Retina (tissue), 1 donor: Measurements from ENCODE around the gene SSH2.
"Not testable (repeated sequence)": the region's sequence is repeated elsewhere in the genome, so short reads cannot be mapped to it uniquely, and the experiment has no call there.

Experiments used
- DNase-seq: peaks from one replicate; pipeline ENCODE4 v3.0.0-alpha.2; 2016

SSH2 gene

GRCh38 chr17:29930409-29931010 lies 482 bp upstream of the SSH2 start:
- DNase-seq = peak; percentile 74

GRCh38 chr17:29929006-29929532 lies 959 bp downstream of the SSH2 start:
- no peak for DNase-seq

- DNase-seq = no peak
Measured at GRCh38 chr17:29927546-29927945, 2.5 kb downstream of the SSH2 start.

GRCh38 chr17:29924786-29925185 lies 5.2 kb downstream of the SSH2 start:
- DNase-seq = no peak

- DNase-seq = no peak
Measured at GRCh38 chr17:29918922-29919856, 10.8 kb downstream of the SSH2 start.

- DNase-seq = no peak
Measured at GRCh38 chr17:29918016-29918415, 12.0 kb downstream of the SSH2 start.

GRCh38 chr17:29914819-29915537 lies 15.1 kb downstream of the SSH2 start:
- DNase-seq = no peak

- no peak for DNase-seq
Measured at GRCh38 chr17:29911641-29912177, 18.3 kb downstream of the SSH2 start.

- no peak for DNase-seq
Measured at GRCh38 chr17:29909236-29910003, 20.6 kb downstream of the SSH2 start.

GRCh38 chr17:29906969-29907368 lies 23.1 kb downstream of the SSH2 start:
- DNase-seq = no peak

- no peak for DNase-seq
Measured at GRCh38 chr17:29905879-29906167, 24.2 kb downstream of the SSH2 start.

- DNase-seq = no peak
Measured at GRCh38 chr17:29905086-29905878, 24.7 kb downstream of the SSH2 start.

- DNase-seq = no peak
Measured at GRCh38 chr17:29903471-29903870, 26.6 kb downstream of the SSH2 start.

- DNase-seq = not testable (repeated sequence)
Measured at GRCh38 chr17:29897136-29897535, 32.9 kb downstream of the SSH2 start.

GRCh38 chr17:29892201-29892600 lies 37.8 kb downstream of the SSH2 start:
- no peak for DNase-seq

- no peak for DNase-seq
Measured at GRCh38 chr17:29891131-29891530, 38.9 kb downstream of the SSH2 start.

- no peak for DNase-seq
Measured at GRCh38 chr17:29885031-29885640, 44.9 kb downstream of the SSH2 start.

GRCh38 chr17:29883497-29883896 lies 46.5 kb downstream of the SSH2 start:
- DNase-seq = no peak

GRCh38 chr17:29881256-29881655 lies 48.8 kb downstream of the SSH2 start:
- DNase-seq = no peak

GRCh38 chr17:29880031-29880430 lies 50.0 kb downstream of the SSH2 start:
- DNase-seq = no peak

- no peak for DNase-seq
Measured at GRCh38 chr17:29874931-29875596, 55.0 kb downstream of the SSH2 start.
